HG02610 (cell line): ENCODE results near the gene KMT2E.

ENCODE experiments used
- ATAC-seq: cut with Tn5 transposase; IDR thresholded peaks from one replicate; pipeline ENCODE4 v1.9.1; 2021; ENCODE audit warnings: mild to moderate bottlenecking, moderate library complexity; ENCODE audit not compliant: unreplicated experiment

KMT2E gene

DNA sequence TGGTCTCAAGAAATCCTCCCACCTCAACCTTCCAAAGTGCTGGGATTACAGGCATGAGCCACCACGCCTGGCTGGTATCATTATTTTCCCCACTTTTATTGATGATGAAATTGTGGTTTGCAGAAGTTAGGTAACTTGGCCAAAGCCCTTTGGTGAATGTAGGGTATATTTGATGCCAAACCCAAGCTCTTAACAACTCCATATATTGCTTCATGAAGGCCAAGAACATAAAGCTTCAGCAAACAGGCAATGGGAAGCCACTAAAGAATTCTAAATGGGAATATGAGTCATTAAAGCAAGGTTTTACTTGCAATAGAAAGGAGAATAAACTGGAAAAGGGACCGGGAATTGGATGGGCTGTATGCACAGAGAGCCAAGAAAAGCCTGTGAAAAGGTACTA lies 142.7 kb downstream of the KMT2E start:
- ATAC-seq, result no peak

DNA sequence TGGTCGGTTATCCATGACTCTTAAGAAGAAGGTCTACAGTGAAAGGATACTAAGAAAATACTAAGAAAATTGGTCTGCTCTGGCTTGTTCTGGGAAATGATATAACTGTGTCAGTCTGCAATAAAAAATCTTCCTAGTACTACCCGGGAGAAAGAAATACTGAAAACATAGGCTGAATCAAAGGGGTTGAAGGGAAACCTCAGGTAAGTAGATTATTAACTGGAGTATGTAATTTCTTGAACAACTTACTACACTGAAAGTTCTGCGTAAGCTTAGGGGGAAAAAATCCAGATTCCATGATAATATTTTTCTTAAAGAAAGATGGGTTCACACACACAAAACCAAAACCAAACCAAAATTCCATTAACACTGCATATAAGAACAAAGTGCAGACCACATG lies 143.3 kb downstream of the KMT2E start:
- ATAC-seq, result no peak

DNA sequence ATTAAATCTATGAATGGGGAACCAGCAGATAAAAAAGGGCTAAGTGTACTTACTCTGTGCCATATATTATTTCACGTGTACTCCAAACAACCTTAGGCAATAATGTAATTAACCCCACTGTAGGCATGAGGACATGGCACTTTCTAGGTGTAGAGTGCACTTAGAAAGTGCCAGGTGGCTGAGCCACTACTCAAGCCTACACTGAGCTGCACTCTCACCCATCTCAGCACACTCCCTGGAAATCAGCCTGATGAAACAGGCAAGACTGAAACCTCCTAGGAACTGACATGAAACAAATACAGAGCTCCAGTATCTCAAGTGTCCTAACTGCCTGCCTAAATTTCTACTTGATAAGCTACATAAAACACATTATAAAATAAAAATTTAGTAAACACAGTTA lies 147.4 kb downstream of the KMT2E start:
- ATAC-seq, result no peak
